Endodermal cell (in vitro differentiated cells): ENCODE measurements around the gene INTS3. TPM values are rescaled to one million over a fixed set of nuclear protein-coding genes. Genes with fewer than 3 reads are reported as not detected.
A peak's percentile ranks its signal among the peaks of the same experiment; 100 is the strongest.

Source experiments
- DNase-seq: peaks from one replicate; pipeline ENCODE4 v3.0.0-alpha.2; 2017
- H3K27ac ChIP-seq: 2 replicates; pipeline ENCODE4 v1.5.1; 2013; ENCODE audit warnings: mild to moderate bottlenecking, low read depth, low read length, moderate library complexity
- H3K27me3 ChIP-seq: 2 replicates; pipeline ENCODE4 v1.6.1; 2013; ENCODE audit warnings: mild to moderate bottlenecking, low read length, moderate library complexity; ENCODE audit not compliant: insufficient read depth, control insufficient read depth, poor library complexity, severe bottlenecking
- H3K36me3 ChIP-seq: 2 replicates; pipeline ENCODE4 v1.7.0; 2013; ENCODE audit warnings: mild to moderate bottlenecking, low read length, moderate library complexity; ENCODE audit not compliant: control insufficient read depth, insufficient read depth
- H3K4me1 ChIP-seq: one replicate; pipeline ENCODE4 v1.7.0; 2013; ENCODE audit warnings: low read length; ENCODE audit not compliant: control insufficient read depth, insufficient read depth
- H3K4me3 ChIP-seq: 2 replicates; pipeline ENCODE4 v1.5.1; 2013; ENCODE audit warnings: mild to moderate bottlenecking, low read length, moderate library complexity
- H3K9ac ChIP-seq: 2 replicates; pipeline ENCODE4 v1.6.1; 2013; ENCODE audit warnings: mild to moderate bottlenecking, low read length, moderate library complexity; ENCODE audit not compliant: poor library complexity, severe bottlenecking; ENCODE audit errors: extremely low read depth
- H3K9me3 ChIP-seq: 2 replicates; pipeline ENCODE4 v1.6.1; 2013; ENCODE audit warnings: mild to moderate bottlenecking, low read length, moderate library complexity; ENCODE audit not compliant: control insufficient read depth
- H3K27ac Mint-ChIP-seq: 2 replicates; pipeline ENCODE4 v1.8.0; 2020; ENCODE audit warnings: mixed read lengths
- H3K27me3 Mint-ChIP-seq: 2 replicates; pipeline ENCODE4 v1.8.0; 2021; ENCODE audit warnings: mild to moderate bottlenecking, mixed read lengths; ENCODE audit not compliant: insufficient read depth
- H3K36me3 Mint-ChIP-seq: 2 replicates; pipeline ENCODE4 v1.8.0; 2020; ENCODE audit warnings: low read depth, mixed read lengths
- H3K4me1 Mint-ChIP-seq: 2 replicates; pipeline ENCODE4 v1.8.0; 2020; ENCODE audit warnings: mixed read lengths
- H3K4me3 Mint-ChIP-seq: 2 replicates; pipeline ENCODE4 v1.8.0; 2020; ENCODE audit warnings: mild to moderate bottlenecking, moderate library complexity, mixed read lengths
- H3K9me3 Mint-ChIP-seq: 2 replicates; pipeline ENCODE4 v1.8.0; 2020; ENCODE audit warnings: mild to moderate bottlenecking, mixed read lengths
- WGBS, 2 experiments: methylation state at CpG; one replicate each; pipeline versions ENCODE4 v1.1.5 to v1.1.7; 2013; ENCODE audit warnings: missing lambda C conversion rate in 2 of 2, mixed read lengths in 1 of 2; ENCODE audit not compliant: insufficient coverage in 1 of 2, insufficient read length in 1 of 2; 5-methylcytosine and 5-hydroxymethylcytosine counted together
- total RNA-seq, 2 donors: library from RNA; stranded (reverse); fragmentation: NEBNext Ultra II Directional in 1 of 2; extraction: Animal tissue kit (Norgen Biotek cat#: 25700) in 1 of 2; gene quantifications; 2 replicates in 1 of 2; 3 replicates in 1 of 2; pipeline ENCODE4 v1.2.1, GENCODE V29; 2021
- TF ChIP-seq, protein P1 (sequence below): fragments of 200-600 bp; sonication (generic); conservative IDR thresholded peaks from 2 replicates; pipeline ENCODE4 v1.5.0; 2021; ENCODE audit warnings: antibody characterized with exemption, mild to moderate bottlenecking

The INTS3 gene
- total RNA-seq, 2 donors from 2014 or later = 94.4 to 117 TPM

DNA sequence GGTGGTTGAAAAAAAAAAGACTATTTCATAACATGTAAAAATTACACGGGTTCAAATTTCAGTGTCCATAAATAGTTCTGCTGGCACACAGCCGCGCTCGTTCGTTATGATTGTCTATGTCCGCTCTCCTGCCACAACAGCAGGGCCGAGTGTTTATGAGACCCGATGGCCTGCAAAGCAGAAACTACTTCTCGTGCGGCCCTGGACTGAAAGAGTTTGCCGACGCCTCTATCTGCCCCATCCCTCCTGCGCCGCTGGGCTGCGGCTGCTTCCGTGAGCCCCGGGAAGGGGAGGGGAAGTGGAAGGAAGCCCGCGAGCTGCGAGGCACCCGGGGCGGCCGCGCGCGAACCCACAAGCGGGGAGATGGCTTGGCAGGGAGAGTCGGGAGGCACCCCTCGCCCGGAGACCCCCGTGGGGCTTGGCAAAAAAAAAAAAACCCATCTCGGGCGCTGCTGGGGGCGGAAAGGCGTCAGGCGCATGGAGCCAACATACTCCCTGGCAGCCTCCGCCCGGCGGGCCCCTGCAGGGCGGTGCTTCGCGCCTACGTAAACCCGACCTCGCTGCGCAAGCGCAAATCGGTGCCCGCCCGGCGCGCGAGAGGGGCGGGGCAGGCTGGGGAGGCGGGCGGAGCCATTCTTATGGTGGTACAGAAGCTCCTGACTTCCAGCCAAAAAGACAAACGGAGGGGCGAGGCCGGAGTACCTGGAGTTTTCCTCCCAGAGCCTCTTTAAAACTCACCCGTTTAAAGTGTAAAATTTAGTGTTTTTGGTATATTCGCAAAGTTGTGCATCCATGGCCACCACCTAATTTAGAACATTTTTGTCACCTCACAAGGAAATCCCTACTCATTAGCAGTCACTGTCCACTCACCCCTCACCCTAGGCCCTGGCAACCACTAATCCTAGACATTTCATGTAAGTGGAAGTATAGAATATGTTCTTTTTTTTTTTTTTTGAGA lies 55.7 kb downstream of the INTS3 start:
- Histone ChIP-seq H3K4me1 (peaks cover 3% of the 10 kb centered on the region), H3K36me3 (peaks cover 7% of the 10 kb centered on the region), H3K9me3 (peaks cover 5% of the 10 kb centered on the region), H3K9ac (peak overlapping the region; percentile 61), H3K27ac (peak overlapping the region; percentile 76), H3K27me3 (no peaks in the 10 kb centered on the region), H3K4me3 (peak overlapping the region; percentile 78)
- DNase-seq = peak; percentile 97
- 4 to 11% methylated on average over 28 to 61 of the region's 61 CpGs for WGBS, 2 experiments
- Mint-ChIP-seq H3K27ac (peak overlapping the region; percentile 92), H3K27me3 (no peaks in the 10 kb centered on the region), H3K9me3 (no peaks in the 10 kb centered on the region), H3K4me1 (peaks cover 8% of the 10 kb centered on the region), H3K4me3 (peak overlapping the region; percentile 67), H3K36me3 (peaks cover 12% of the 10 kb centered on the region)
- TF ChIP-seq, protein P1, sequence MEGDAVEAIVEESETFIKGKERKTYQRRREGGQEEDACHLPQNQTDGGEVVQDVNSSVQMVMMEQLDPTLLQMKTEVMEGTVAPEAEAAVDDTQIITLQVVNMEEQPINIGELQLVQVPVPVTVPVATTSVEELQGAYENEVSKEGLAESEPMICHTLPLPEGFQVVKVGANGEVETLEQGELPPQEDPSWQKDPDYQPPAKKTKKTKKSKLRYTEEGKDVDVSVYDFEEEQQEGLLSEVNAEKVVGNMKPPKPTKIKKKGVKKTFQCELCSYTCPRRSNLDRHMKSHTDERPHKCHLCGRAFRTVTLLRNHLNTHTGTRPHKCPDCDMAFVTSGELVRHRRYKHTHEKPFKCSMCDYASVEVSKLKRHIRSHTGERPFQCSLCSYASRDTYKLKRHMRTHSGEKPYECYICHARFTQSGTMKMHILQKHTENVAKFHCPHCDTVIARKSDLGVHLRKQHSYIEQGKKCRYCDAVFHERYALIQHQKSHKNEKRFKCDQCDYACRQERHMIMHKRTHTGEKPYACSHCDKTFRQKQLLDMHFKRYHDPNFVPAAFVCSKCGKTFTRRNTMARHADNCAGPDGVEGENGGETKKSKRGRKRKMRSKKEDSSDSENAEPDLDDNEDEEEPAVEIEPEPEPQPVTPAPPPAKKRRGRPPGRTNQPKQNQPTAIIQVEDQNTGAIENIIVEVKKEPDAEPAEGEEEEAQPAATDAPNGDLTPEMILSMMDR = peak; percentile 40

DNA sequence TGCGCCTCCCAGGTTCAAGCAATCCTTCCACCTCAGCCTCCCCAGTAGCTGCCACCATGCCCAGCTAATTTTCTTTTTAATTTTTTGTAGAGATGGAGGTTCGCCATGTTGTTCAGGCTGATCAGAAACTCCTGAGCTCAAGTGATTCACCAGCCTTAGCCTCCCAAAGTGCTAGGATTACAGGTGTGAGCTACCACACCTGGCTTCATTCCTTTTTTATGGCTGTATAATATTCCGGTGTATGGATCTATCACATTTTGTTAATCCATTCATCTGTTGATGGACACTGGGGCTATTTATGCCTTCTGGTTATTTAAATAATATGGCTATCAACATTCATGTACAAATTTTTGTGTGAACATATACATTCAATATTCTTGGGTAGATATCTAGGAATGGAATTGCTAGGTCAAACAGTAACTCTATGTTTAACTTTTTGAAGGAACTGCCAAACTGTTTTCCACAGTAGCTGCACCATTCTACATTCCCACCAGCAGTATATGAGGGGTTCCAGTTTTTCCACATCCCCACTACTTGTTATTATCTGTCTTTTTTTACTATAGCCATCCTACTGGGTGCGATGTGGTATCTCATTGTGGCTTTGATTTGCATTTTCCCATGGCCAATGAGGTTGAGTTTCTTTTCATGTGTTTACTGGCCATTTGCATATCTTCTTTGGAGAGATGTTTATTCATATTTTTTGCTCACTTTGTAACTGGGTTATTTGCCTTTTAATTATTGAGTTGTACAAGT lies 58.4 kb downstream of the INTS3 start:
- H3K27me3 ChIP-seq = no peaks in the 10 kb centered on the region
- Mint-ChIP-seq H3K4me3 (no peak overlapping the region), H3K27ac (no peak overlapping the region), H3K36me3 (no peaks in the 10 kb centered on the region), H3K9me3 (no peaks in the 10 kb centered on the region), H3K4me1 (peaks cover 10% of the 10 kb centered on the region), H3K27me3 (no peaks in the 10 kb centered on the region)
- no peak overlapping the region for H3K4me3 ChIP-seq
- H3K9ac ChIP-seq = no peak overlapping the region
- DNase-seq = no peak
- H3K36me3 ChIP-seq = no peaks in the 10 kb centered on the region
- H3K4me1 ChIP-seq = peaks cover 3% of the 10 kb centered on the region
- TF ChIP-seq, protein P1 = no peak
- H3K9me3 ChIP-seq = peaks cover 5% of the 10 kb centered on the region
- no peak overlapping the region for H3K27ac ChIP-seq
- 91 to 100% methylated on average over 1 to 4 of the region's 4 CpGs for WGBS, 2 experiments

DNA sequence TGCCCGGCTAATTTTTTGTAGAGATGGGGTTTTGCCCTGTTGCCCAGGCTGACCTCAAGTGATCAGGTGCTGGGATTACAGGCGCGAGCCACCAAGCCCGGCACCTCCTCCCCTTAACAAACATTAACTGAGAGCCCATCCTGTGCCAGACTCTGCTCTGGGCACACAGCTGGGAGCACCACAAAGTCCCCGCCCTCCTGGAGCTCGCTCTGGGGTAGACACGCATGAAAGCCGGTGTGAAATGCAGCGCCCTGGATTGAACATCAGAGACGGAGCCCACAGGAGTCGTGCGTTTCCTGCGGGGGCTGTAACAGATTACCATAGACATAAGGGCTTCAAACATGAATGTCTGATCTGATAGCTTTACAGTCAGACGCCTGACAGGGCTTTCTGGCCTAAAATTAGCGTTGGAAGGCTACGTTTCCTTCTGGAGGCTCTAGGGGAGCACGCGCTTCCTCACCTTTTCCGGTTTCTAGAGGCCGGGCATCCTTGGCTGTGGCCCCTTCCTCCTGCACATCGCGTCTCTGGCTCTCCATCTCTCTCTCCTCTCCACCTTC lies 61.7 kb downstream of the INTS3 start:
- no peak overlapping the region for H3K9ac ChIP-seq
- no peaks in the 10 kb centered on the region for H3K27me3 ChIP-seq
- no peak overlapping the region for H3K27ac ChIP-seq
- H3K4me1 ChIP-seq = no peaks in the 10 kb centered on the region
- TF ChIP-seq, protein P1 = no peak
- Mint-ChIP-seq H3K4me3 (no peak overlapping the region), H3K27me3 (no peaks in the 10 kb centered on the region), H3K36me3 (no peaks in the 10 kb centered on the region), H3K9me3 (no peaks in the 10 kb centered on the region), H3K27ac (no peak overlapping the region), H3K4me1 (peaks cover 12% of the 10 kb centered on the region)
- H3K9me3 ChIP-seq = peaks cover 5% of the 10 kb centered on the region
- DNase-seq = peak; percentile 49
- H3K4me3 ChIP-seq = no peak overlapping the region
- no peaks in the 10 kb centered on the region for H3K36me3 ChIP-seq
- 89 to 92% methylated on average over 17 to 22 of the region's 22 CpGs for WGBS, 2 experiments
